Tibial nerve (tissue), 4 donors: Measurements from ENCODE around the gene OSBPL10. TPM values are rescaled to one million over a fixed set of nuclear protein-coding genes. Genes with fewer than 3 reads are reported as not detected.

Experiments used
- DNase-seq, 2 donors: peaks; one replicate each; pipeline ENCODE4 v3.0.0-alpha.2; 2019; ENCODE audit warnings: low spot score in 2 of 2
- H3K27ac ChIP-seq, 4 donors: fragments of 200-600 bp; sonication (generic) in 3 of 4; one replicate each; pipeline ENCODE4 v1.5.1; 2017 to 2019; ENCODE audit warnings: mild to moderate bottlenecking in 1 of 4
- H3K27me3 ChIP-seq, 2 donors: fragments of 200-600 bp; sonication (generic) in 1 of 2; one replicate each; pipeline versions ENCODE4 v1.5.1 to v1.6.0; 2017 to 2019
- H3K36me3 ChIP-seq, 3 donors: fragments of 200-600 bp; sonication (generic); one replicate each; pipeline ENCODE4 v1.5.1; 2018 to 2019
- H3K4me1 ChIP-seq, 4 donors: fragments of 200-600 bp; sonication (generic) in 3 of 4; one replicate each; pipeline ENCODE4 v1.5.1; 2017 to 2019
- H3K4me3 ChIP-seq, 4 donors: fragments of 200-600 bp; sonication (generic) in 3 of 4; one replicate each; pipeline ENCODE4 v1.5.1; 2017 to 2019; ENCODE audit warnings: mild to moderate bottlenecking in 1 of 4, moderate library complexity in 1 of 4
- H3K9me3 ChIP-seq, 4 donors: fragments of 200-600 bp; sonication (generic) in 3 of 4; one replicate each; pipeline ENCODE4 v1.5.1; 2017 to 2019
- CTCF ChIP-seq, 5 experiments: fragments of 200-600 bp in 3 of 5; fragments of 450-650 bp in 2 of 5; sonication (generic) in 3 of 5; IDR thresholded peaks; one replicate each; pipeline ENCODE4 v1.5.1; 2016 to 2019; ENCODE audit warnings: antibody characterized with exemption in 5 of 5, mild to moderate bottlenecking in 3 of 5, moderate library complexity in 2 of 5
- EP300 ChIP-seq, 2 donors: sonication (generic); formaldehyde crosslinking; IDR thresholded peaks; one replicate each; pipeline ENCODE4 v1.6.1; 2017; ENCODE audit warnings: antibody characterized with exemption in 2 of 2, mild to moderate bottlenecking in 1 of 2
- POLR2A ChIP-seq, 2 donors: fragments of 450-650 bp; IDR thresholded peaks; one replicate each; pipeline ENCODE4 v1.6.1; 2017; ENCODE audit warnings: antibody characterized with exemption in 2 of 2, mild to moderate bottlenecking in 2 of 2, moderate library complexity in 2 of 2
- WGBS, 2 donors: methylation state at CpG; one replicate each; pipeline ENCODE4 v1.1.5; 2018; 5-methylcytosine and 5-hydroxymethylcytosine counted together
- total RNA-seq, 4 donors: library from RNA; depleted of rRNA; stranded (reverse); fragments of >200 nt; gene quantifications; one replicate each; pipeline ENCODE4 v1.1.0, GENCODE V29; 2016

Gene OSBPL10
- total RNA-seq, 4 donors from 2014 or later: 45.0 to 79.2 (median 60.4) TPM

DNA sequence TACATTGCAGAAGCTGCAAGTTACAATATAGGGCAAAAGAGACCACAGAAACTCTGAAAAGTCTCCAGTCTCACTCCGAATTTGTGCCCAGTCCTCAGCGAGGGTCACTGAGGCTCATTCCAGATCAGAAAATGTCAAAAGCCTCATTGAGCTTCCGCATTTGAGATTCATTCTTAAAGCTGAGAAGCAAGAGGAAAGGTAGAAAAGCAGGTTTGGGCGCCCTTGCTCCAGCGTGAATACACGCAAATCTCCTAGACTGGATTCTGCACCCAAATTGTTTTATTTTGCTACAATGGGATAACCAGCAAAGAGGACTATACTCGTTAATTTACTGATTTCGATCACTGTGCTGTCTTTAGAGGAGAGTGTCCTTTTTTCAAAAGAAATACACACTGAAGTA, 236.1 kb downstream of the OSBPL10 start:
- WGBS, 2 donors: 94 to 98% methylated on average over 8 of the region's 8 CpGs
- DNase-seq: no peak

DNA sequence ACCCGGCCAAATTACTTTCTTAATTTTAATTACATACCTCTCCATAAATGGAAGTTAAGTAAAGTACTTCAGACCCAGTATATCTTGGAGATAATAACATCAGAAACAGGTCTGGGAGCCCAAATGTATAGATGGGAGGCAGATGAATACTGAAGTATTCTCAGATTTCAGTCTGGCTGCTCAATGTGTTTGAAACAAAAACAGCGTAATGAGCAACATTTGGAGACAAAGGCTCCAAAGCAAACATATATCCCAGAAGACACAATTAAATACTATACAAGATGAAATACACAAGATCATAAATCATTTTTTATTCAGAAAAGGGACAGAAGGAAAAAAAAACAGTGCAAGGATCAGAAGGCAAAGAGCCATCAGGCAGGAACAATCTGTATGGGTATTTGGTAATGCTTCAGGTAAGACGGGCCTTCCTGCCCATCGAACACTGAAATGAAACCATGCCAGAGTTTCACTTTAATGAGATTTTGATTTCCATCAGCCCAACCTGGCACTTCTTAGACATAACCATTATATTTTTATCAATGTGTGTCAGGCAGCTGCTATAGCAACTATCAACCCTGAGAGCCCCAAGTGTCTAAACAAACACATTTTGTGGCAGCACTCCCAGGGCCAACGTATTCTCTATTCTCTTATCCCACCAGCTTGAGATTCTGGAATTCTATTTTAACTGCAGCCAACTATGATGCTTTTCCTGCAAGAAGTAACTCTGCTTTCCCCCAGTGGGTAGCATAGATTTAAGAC, 237.6 kb downstream of the OSBPL10 start:
- 76 to 80% methylated on average over 5 of the region's 5 CpGs for WGBS, 2 donors
- H3K4me3 ChIP-seq: no peak overlapping the region
- TF ChIP-seq EP300 (IDR thresholded peaks at IDR 0.05): no peak
- H3K9me3 ChIP-seq: no peaks in the 10 kb centered on the region
- no peaks in the 10 kb centered on the region for H3K27me3 ChIP-seq
- H3K4me1 ChIP-seq: no peaks in the 10 kb centered on the region
- no peak overlapping the region for H3K27ac ChIP-seq
- DNase-seq: no peak
- H3K36me3 ChIP-seq: no peaks in the 10 kb centered on the region

More for the DNA sequence above, 236.1 kb downstream of the OSBPL10 start:
- Histone ChIP-seq H3K9me3 (no peaks in the 10 kb centered on the region), H3K4me3 (no peak overlapping the region), H3K27me3 (no peaks in the 10 kb centered on the region), H3K4me1 (no peaks in the 10 kb centered on the region), H3K36me3 (no peaks in the 10 kb centered on the region), H3K27ac (no peak overlapping the region)
- TF ChIP-seq POLR2A (IDR thresholded peaks at IDR 0.05) (no peak), EP300 (IDR thresholded peaks at IDR 0.05) (no peak), CTCF (IDR thresholded peaks at IDR 0.05) (no peak)

DNA sequence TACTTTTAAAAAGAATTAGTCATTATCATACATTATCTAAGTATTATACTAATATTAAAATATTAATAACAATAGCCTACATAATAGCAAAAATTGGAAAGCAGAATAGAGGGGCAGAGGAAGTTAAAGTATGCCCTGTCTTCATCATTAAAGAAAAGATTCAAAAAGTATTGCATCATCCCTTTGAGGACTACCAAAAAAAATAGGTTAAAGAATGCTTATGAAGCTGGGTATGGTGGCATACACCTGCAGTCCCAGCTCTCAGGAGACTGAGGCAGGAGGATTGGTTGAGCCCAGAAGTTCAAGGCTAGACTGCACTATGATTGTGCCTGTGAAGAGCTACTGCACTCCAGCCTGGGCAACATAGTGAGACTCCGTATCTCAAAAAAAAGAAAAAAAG, 240.7 kb downstream of the OSBPL10 start:
- 84 to 97% methylated on average over 1 of the region's 1 CpG for WGBS, 2 donors
- TF ChIP-seq CTCF (IDR thresholded peaks at IDR 0.05): no peak
- TF ChIP-seq EP300 (IDR thresholded peaks at IDR 0.05): no peak
- TF ChIP-seq POLR2A (IDR thresholded peaks at IDR 0.05): no peak
- Histone ChIP-seq H3K4me3 (no peak overlapping the region), H3K27ac (no peak overlapping the region), H3K36me3 (no peaks in the 10 kb centered on the region), H3K9me3 (no peaks in the 10 kb centered on the region), H3K27me3 (no peaks in the 10 kb centered on the region), H3K4me1 (no peaks in the 10 kb centered on the region)
- DNase-seq: no peak

DNA sequence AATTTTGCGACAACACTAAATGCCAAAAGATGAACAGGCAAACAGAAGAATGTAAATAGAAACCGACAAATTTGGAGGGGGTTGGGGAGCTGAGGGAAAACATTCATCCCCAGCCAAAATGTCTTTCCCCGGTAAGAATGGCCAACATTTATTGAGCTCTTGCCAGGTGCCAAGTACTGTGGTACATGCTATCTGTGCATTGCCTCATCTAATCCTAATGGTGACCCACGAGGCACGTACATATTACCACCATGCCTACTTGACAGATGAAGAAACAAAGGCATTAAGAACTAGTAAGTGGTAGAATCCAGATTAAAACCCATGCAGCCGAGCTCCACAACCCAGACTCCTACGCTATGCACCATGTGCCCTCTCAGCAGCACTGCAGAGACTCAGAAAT, 242.7 kb downstream of the OSBPL10 start:
- WGBS, 2 donors: 60 to 62% methylated on average over 7 of the region's 7 CpGs
- H3K36me3 ChIP-seq: no peaks in the 10 kb centered on the region

GRCh38 chr3:31735667-31736066, 245.4 kb downstream of the OSBPL10 start:
- DNase-seq: no peak
- Histone ChIP-seq H3K4me1 (no peaks in the 10 kb centered on the region), H3K36me3 (peaks cover 0 to 5% (median 0%) of the 10 kb centered on the region in 3 donors), H3K9me3 (no peaks in the 10 kb centered on the region), H3K27ac (no peak overlapping the region), H3K27me3 (no peaks in the 10 kb centered on the region), H3K4me3 (no peak overlapping the region)
- TF ChIP-seq CTCF (IDR thresholded peaks at IDR 0.05) (no peak), EP300 (IDR thresholded peaks at IDR 0.05) (no peak), POLR2A (IDR thresholded peaks at IDR 0.05) (no peak)
- WGBS, 2 donors: 88 to 95% methylated on average over 5 of the region's 5 CpGs

More for the DNA sequence above, 242.7 kb downstream of the OSBPL10 start:
- DNase-seq: no peak
- Histone ChIP-seq H3K4me3 (no peak overlapping the region), H3K9me3 (no peaks in the 10 kb centered on the region), H3K27ac (no peak overlapping the region), H3K4me1 (no peaks in the 10 kb centered on the region), H3K27me3 (no peaks in the 10 kb centered on the region)
- TF ChIP-seq CTCF (IDR thresholded peaks at IDR 0.05) (no peak), EP300 (IDR thresholded peaks at IDR 0.05) (no peak), POLR2A (IDR thresholded peaks at IDR 0.05) (no peak)
